K562 (cell line): Measurements from ENCODE around the gene SAMD4A. TPM values are rescaled to one million over a fixed set of nuclear protein-coding genes. Genes with fewer than 3 reads are reported as not detected.

Experiments
- ATAC-seq: fragments of 200-7000 bp; cut with Tn5 transposase; 3 replicates; pipeline ENCODE4 v1.9.1; 2020; ENCODE audit warnings: moderate library complexity
- BruUV-seq: library from RNA; stranded (reverse); fragments of 400-500 nt; replicated peaks from 2 replicates; lab custom pipeline; 2021; lab: Mats Ljungman, UMichigan
- CTCF ChIA-PET: fragments of 300-600 bp; formaldehyde crosslinking; extraction: SDS; loops from one replicate; lab custom pipeline; 2021; ENCODE audit warnings: low intra/inter-chr PET ratio; lab: Yijun Ruan, JAX
- POLR2A ChIA-PET: fragments of 300-600, 350-650 bp; sonication (Branson Sonifier 250); formaldehyde crosslinking; extraction: SDS; loops from one replicate; lab custom pipeline; 2021; ENCODE audit warnings: antibody characterized with exemption, inconsistent platforms; lab: Yijun Ruan, JAX
- DNase-seq, 4 experiments: peaks; one replicate each; pipeline versions ENCODE4 v3.0.0 to v3.0.0-alpha.2; 2011 to 2018; ENCODE audit warnings: low spot score in 3 of 4, mixed read lengths in 3 of 4; ENCODE audit errors: extremely low read depth in 1 of 4
- FAIRE-seq: peaks from 2 replicates; lab custom pipeline; 2011; peaks lifted over from hg19 to GRCh38; lab: Jason Lieb, UNC
- H2AFZ ChIP-seq: 2 replicates; pipeline ENCODE4 v1.6.0; 2011; ENCODE audit warnings: low read depth, low read length, control low read depth, inconsistent platforms
- H3K27ac ChIP-seq: fragments of 200-600 bp; 3 replicates; pipeline ENCODE4 v1.8.0; 2011; ENCODE audit warnings: low read depth, mild to moderate bottlenecking, control low read depth, inconsistent platforms, low read length, moderate library complexity, mixed read lengths; ENCODE audit errors: extremely low read depth
- H3K27me3 ChIP-seq, 2 experiments: fragments of 300-600 bp in 1 of 2; 2 replicates in 1 of 2; 3 replicates in 1 of 2; pipeline versions ENCODE4 v1.6.0 to v1.8.0; 2011; ENCODE audit warnings: inconsistent platforms in 2 of 2, low read length in 2 of 2, mild to moderate bottlenecking in 1 of 2, mixed read lengths in 1 of 2, moderate library complexity in 1 of 2; ENCODE audit not compliant: control insufficient read depth in 2 of 2, insufficient read depth in 2 of 2
- H3K36me3 ChIP-seq: fragments of 300-600 bp; 3 replicates; pipeline ENCODE4 v1.8.0; 2011; ENCODE audit warnings: mild to moderate bottlenecking, low read length, inconsistent platforms; ENCODE audit not compliant: control insufficient read depth, insufficient read depth
- H3K4me1 ChIP-seq, 2 experiments: fragments of 200-600 bp in 1 of 2; replicated peaks in 1 of 2; 2 replicates in 1 of 2; 3 replicates in 1 of 2; pipeline versions ENCODE4 v1.5.1 to v1.8.0; 2011; ENCODE audit warnings: inconsistent platforms in 2 of 2, low read length in 2 of 2, mild to moderate bottlenecking in 1 of 2, mixed read lengths in 1 of 2, moderate library complexity in 1 of 2; ENCODE audit not compliant: control insufficient read depth in 2 of 2, insufficient read depth in 2 of 2
- H3K4me2 ChIP-seq: 2 replicates; pipeline ENCODE4 v1.6.1; 2011; ENCODE audit warnings: low read length, control low read depth, inconsistent platforms, mixed read lengths; ENCODE audit not compliant: insufficient read depth
- H3K4me3 ChIP-seq: fragments of 200-600 bp; sonication (generic), shearing (Covaris generic); 2 replicates; pipeline ENCODE4 v1.5.1; 2016; ENCODE audit warnings: control low read depth, inconsistent platforms
- H3K79me2 ChIP-seq: fragments of 200-600 bp; 3 replicates; pipeline ENCODE4 v1.8.0; 2011; ENCODE audit warnings: low read length, inconsistent platforms; ENCODE audit not compliant: control insufficient read depth, insufficient read depth
- H3K9ac ChIP-seq, 2 experiments: 2 replicates each; pipeline versions ENCODE4 v1.6.0 to v1.6.1; 2011; ENCODE audit warnings: low read depth in 2 of 2, low read length in 2 of 2, control low read depth in 1 of 2, inconsistent platforms in 1 of 2, mild to moderate bottlenecking in 1 of 2, mixed read lengths in 1 of 2; ENCODE audit not compliant: insufficient read depth in 1 of 2
- H3K9me1 ChIP-seq: one replicate; pipeline ENCODE4 v1.6.0; 2011; ENCODE audit warnings: inconsistent platforms, mild to moderate bottlenecking, low read length, moderate library complexity; ENCODE audit not compliant: control insufficient read depth, insufficient read depth
- H3K9me3 ChIP-seq: replicated peaks from 2 replicates; pipeline ENCODE4 v1.5.1; 2011; ENCODE audit warnings: low read depth, low read length, inconsistent platforms; ENCODE audit not compliant: control insufficient read depth, insufficient read depth
- H4K20me1 ChIP-seq: replicated peaks from 2 replicates; pipeline ENCODE4 v1.6.1; 2011; ENCODE audit warnings: low read length, inconsistent platforms, mixed read lengths; ENCODE audit not compliant: control insufficient read depth, insufficient read depth
- ADNP ChIP-seq: fragments of 200-800 bp; sonication (Bioruptor generic); IDR thresholded peaks from 2 replicates; pipeline ENCODE4 v1.6.1; 2016; ENCODE audit warnings: missing genetic modification characterization, missing compliant biosample characterization
- POLR2G ChIP-seq: fragments of 200-400 bp; formaldehyde crosslinking; IDR thresholded peaks from 2 replicates; pipeline ENCODE4 v1.6.1; 2017; ENCODE audit warnings: low read depth, mild to moderate bottlenecking, antibody characterized with exemption, low read length, moderate library complexity
- WGBS: fragments of 100-300 bp; shearing (Covaris generic); methylation state at CpG from one replicate; pipeline ENCODE4 v1.1.6; 2016; ENCODE audit warnings: low coverage, mixed read lengths; ENCODE audit not compliant: insufficient coverage; ENCODE audit errors: missing lambda C conversion rate; 5-methylcytosine and 5-hydroxymethylcytosine counted together
- in situ Hi-C: fragments of 300-500 bp; cut with MboI; formaldehyde crosslinking; loops from 4 replicates; pipeline ENCODE4 v1.15.0; 2018; ENCODE audit warnings: inconsistent platforms, mixed read lengths
- intact Hi-C: fragments of 100-400 bp; cut with micrococcal nuclease; formaldehyde crosslinking; loops from 2 replicates; pipeline ENCODE4 v1.14.2; 2022
- polyA plus RNA-seq, 8 experiments: library from polyadenylated mRNA; depleted of rRNA in 4 of 8; stranded (reverse) in 5 of 8; unstranded in 3 of 8; fragments of >200 nt; fragmentation: Nextera tagmentation in 2 of 8; fragmentation: Illumina TruSeq in 1 of 8; extraction: Ambion mirVana in 2 of 8; extraction: Trizol in 1 of 8; gene quantifications; 2 replicates each; pipeline versions ENCODE4 v1.2.1 to v1.2.3, GENCODE V29; 2011 to 2014; ENCODE audit warnings: inconsistent platforms in 1 of 8, missing spikeins in 1 of 8
- total RNA-seq, 7 experiments: library from RNA; depleted of rRNA in 6 of 7; stranded (reverse); fragments of >200 nt in 6 of 7; fragmentation: Illumina TruSeq in 2 of 7; extraction: Trizol in 2 of 7; gene quantifications; 2 replicates each; pipeline versions ENCODE4 v1.2.1 to v1.2.3, GENCODE V29; 2011 to 2021; ENCODE audit warnings: low replicate concordance in 1 of 7

Gene SAMD4A
- total and polyA plus RNA-seq, 9 of the 15 experiments (the other 6 are each of a cell fraction or from before 2014, with no cell fraction given) = 0.66 to 6.8 (median 3.3) TPM

DNA sequence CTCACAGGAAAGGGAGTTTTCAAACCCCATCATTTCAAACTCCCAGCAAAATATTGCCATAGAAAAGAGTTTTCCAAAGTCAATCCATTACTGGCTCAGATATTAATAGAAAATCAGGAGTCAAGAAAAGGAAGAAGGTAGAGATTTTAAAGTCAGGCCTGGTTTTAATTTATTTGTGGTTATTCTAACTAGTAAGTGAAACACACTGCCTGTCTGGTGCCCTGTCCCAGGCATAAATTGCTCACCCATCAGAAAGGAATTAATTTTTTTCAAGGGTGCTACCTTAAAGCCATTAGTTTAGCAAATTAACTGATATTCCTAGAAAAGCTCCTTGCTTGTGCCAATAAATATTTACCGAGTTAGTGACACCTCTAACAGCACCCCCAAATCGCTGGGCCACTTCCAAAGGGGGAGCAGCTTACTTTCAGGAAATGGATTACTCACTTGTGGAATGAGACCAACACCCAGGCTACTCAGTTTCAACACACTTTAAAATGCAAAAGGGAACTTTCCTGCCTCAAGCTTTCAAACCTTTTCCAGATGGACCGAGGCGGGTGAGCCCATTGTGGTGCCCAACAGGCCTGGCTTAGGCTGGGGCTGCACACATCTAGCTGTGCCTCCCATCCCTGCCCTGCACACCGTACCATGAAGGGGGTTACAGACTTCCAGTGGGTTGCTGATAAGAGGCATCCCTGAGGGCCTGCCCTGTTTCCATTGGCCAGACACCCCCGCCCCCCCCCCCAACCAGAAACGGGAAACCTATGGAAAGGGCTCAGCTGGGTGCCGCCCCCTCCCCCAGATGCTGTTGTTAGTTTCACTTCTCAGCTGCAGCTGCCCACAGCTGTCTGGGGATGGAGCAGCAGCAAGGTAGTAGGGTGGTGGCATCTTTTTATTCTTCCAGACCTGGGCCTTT, 117.2 kb downstream of the SAMD4A start:
- 0 out of 2 replicates have a peak, but pooled peaks cover 4% of the 10 kb centered on the region for H4K20me1 ChIP-seq
- POLR2A ChIA-PET = interaction anchor here (0.5 to 1.1 kb wide), 3 partner anchors 9 to 330 kb away, joined by 3 to 4 read pairs (median 3); no protein-coding TSS in a partner anchor
- no peak overlapping the region for H3K9ac ChIP-seq
- in situ Hi-C loops = no loop called here
- DNase-seq (no peak), FAIRE-seq (no peak), ATAC-seq (no peak)
- no peak overlapping the region for H3K4me2 ChIP-seq
- no peaks in the 10 kb centered on the region for H3K9me3 ChIP-seq
- intact Hi-C loops = no loop called here
- 93% methylated on average over 3 of the region's 8 CpGs for WGBS
- H3K36me3 ChIP-seq = peaks cover 18% of the 10 kb centered on the region; the same call in 2 of the 3 replicates
- no peak overlapping the region for H3K4me3 ChIP-seq
- H3K27ac ChIP-seq = no peak overlapping the region
- peaks cover 0 to 13% of the 10 kb centered on the region in 2 experiments; a peak in 4 of 5 replicates for H3K4me1 ChIP-seq
- CTCF ChIA-PET = no interaction called here
- H2AFZ ChIP-seq = no peak overlapping the region
- no peaks in the 10 kb centered on the region for H3K9me1 ChIP-seq
- TF ChIP-seq POLR2G (0 out of 2 replicates have a peak, but pooled peaks have one; percentile 8), ADNP (tag) (no peak)
- TF ChIP-seq, all 486 proteins: peak for 1
- H3K27me3 ChIP-seq = no peaks in the 10 kb centered on the region
- BruUV-seq = no TSS peak
- no peaks in the 10 kb centered on the region for H3K79me2 ChIP-seq
